Endothelial cell of umbilical vein (primary cell): ENCODE measurements around the gene METTL6.

Experiments used
- EZH2 ChIP-seq: IDR thresholded peaks from 2 replicates; pipeline ENCODE4 v1.6.1; 2012; ENCODE audit warnings: borderline replicate concordance, low read depth, mild to moderate bottlenecking, moderate library complexity, low read length, inconsistent platforms; ENCODE audit not compliant: severe bottlenecking
- GATA2 ChIP-seq: IDR thresholded peaks from 2 replicates; pipeline ENCODE4 v1.7.0; 2011; ENCODE audit warnings: low read depth, mild to moderate bottlenecking, moderate library complexity, mixed read lengths, low read length; ENCODE audit not compliant: insufficient read length, insufficient read depth
- POLR2A ChIP-seq: IDR thresholded peaks from 2 replicates; pipeline ENCODE4 v1.6.1; 2012; ENCODE audit warnings: low read depth, mild to moderate bottlenecking, control low read depth, low read length
- POLR2AphosphoS5 ChIP-seq: IDR thresholded peaks from 2 replicates; pipeline ENCODE4 v1.6.1; 2012; ENCODE audit warnings: low read depth, mild to moderate bottlenecking, control low read depth, low read length, moderate library complexity; ENCODE audit not compliant: insufficient read depth
- TF ChIP-seq, protein P1 (sequence below), 2 donors: IDR thresholded peaks; 1 replicate in 1 of 2; 2 replicates in 1 of 2; pipeline ENCODE4 v1.5.1; 2011; ENCODE audit warnings: low read length in 2 of 2, mild to moderate bottlenecking in 2 of 2, moderate library complexity in 2 of 2, control low read depth in 1 of 2, inconsistent platforms in 1 of 2, low read depth in 1 of 2; ENCODE audit not compliant: insufficient read depth in 1 of 2; ENCODE audit errors: extremely low read depth in 1 of 2

DNA sequence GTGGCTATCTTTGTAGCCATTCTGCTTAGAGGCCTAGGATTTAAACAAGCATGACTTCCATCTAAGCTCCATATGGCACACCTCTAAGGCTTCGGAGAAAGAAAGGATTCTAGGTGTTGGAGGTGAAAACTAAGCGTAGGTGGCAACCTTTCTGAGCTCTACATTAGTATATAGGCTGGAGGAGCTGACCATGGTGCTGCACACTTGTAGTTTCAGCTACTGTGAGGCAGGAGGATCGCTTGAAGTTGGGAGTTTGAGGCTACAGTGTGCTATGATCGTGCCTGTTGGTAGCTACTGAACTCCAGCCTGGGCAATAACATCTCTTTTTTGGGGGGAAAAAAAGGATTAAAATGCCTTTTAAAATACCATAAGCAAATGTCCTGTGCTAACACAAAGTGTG, 7.4 kb upstream of the METTL6 start:
- no peak for TF ChIP-seq EZH2
- no peak for TF ChIP-seq POLR2AphosphoS5
- TF ChIP-seq POLR2A = no peak
- TF ChIP-seq, protein P1, sequence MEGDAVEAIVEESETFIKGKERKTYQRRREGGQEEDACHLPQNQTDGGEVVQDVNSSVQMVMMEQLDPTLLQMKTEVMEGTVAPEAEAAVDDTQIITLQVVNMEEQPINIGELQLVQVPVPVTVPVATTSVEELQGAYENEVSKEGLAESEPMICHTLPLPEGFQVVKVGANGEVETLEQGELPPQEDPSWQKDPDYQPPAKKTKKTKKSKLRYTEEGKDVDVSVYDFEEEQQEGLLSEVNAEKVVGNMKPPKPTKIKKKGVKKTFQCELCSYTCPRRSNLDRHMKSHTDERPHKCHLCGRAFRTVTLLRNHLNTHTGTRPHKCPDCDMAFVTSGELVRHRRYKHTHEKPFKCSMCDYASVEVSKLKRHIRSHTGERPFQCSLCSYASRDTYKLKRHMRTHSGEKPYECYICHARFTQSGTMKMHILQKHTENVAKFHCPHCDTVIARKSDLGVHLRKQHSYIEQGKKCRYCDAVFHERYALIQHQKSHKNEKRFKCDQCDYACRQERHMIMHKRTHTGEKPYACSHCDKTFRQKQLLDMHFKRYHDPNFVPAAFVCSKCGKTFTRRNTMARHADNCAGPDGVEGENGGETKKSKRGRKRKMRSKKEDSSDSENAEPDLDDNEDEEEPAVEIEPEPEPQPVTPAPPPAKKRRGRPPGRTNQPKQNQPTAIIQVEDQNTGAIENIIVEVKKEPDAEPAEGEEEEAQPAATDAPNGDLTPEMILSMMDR (IDR thresholded peaks at IDR 0.05; ENCODE audit: extremely low read depth in 1 of 2, insufficient read depth in 1 of 2, low read depth in 1 of 2, low read length in 2 of 2) = no peak
- no peak for TF ChIP-seq GATA2
